CD4-positive, alpha-beta memory T cell (primary cell): Measurements from ENCODE around the gene FSIP1. TPM values are rescaled to one million over a fixed set of nuclear protein-coding genes. Genes with fewer than 3 reads are reported as not detected.

ENCODE experiments used
- CTCF ChIA-PET: fragments of 350-600 bp; sonication (Branson Sonifier 250); formaldehyde crosslinking; loops from one replicate; lab custom pipeline; 2021; ENCODE audit warnings: inconsistent platforms; ENCODE audit not compliant: partially characterized antibody; lab: Charles Lee
- POLR2A ChIA-PET: fragments of 350-600 bp; sonication (Branson Sonifier 250); formaldehyde crosslinking; loops from one replicate; lab custom pipeline; 2021; ENCODE audit not compliant: partially characterized antibody; lab: Charles Lee
- DNase-seq, 5 donors: peaks; one replicate each; pipeline versions ENCODE4 v3.0.0 to v3.0.0-alpha.2; 2020 to 2022; ENCODE audit warnings: mixed read lengths in 1 of 5
- H3K27ac ChIP-seq: one replicate; pipeline ENCODE4 v1.7.0; 2013; ENCODE audit warnings: low read depth, low read length
- H3K27me3 ChIP-seq: 2 replicates; pipeline ENCODE4 v1.7.0; 2013; ENCODE audit warnings: mild to moderate bottlenecking, low read length, moderate library complexity; ENCODE audit not compliant: insufficient read depth
- H3K36me3 ChIP-seq: 2 replicates; pipeline ENCODE4 v1.7.0; 2013; ENCODE audit warnings: mild to moderate bottlenecking, low read length, moderate library complexity; ENCODE audit not compliant: insufficient read depth
- H3K4me1 ChIP-seq: 2 replicates; pipeline ENCODE4 v1.7.0; 2013; ENCODE audit warnings: mild to moderate bottlenecking, low read length, moderate library complexity; ENCODE audit not compliant: insufficient read depth
- H3K4me3 ChIP-seq, 2 donors: one replicate each; pipeline ENCODE4 v1.7.0; 2013; ENCODE audit warnings: low read length in 2 of 2, mild to moderate bottlenecking in 1 of 2
- H3K9me3 ChIP-seq, 2 donors: one replicate each; pipeline ENCODE4 v1.7.0; 2013; ENCODE audit warnings: low read length in 2 of 2, control low read depth in 1 of 2; ENCODE audit not compliant: control insufficient read depth in 1 of 2
- H3K27ac Mint-ChIP-seq, 7 donors: one replicate each; pipeline ENCODE4 v1.8.0; 2020 to 2021; ENCODE audit warnings: mixed read lengths in 7 of 7, mild to moderate bottlenecking in 6 of 7, inconsistent platforms in 3 of 7, moderate library complexity in 3 of 7
- H3K27me3 Mint-ChIP-seq, 2 donors: one replicate each; pipeline ENCODE4 v1.8.0; 2020 to 2021; ENCODE audit warnings: mixed read lengths in 2 of 2
- H3K36me3 Mint-ChIP-seq, 2 donors: one replicate each; pipeline ENCODE4 v1.8.0; 2020 to 2021; ENCODE audit warnings: mixed read lengths in 2 of 2, inconsistent platforms in 1 of 2, mild to moderate bottlenecking in 1 of 2
- H3K4me1 Mint-ChIP-seq, 4 donors: one replicate each; pipeline ENCODE4 v1.8.0; 2020 to 2021; ENCODE audit warnings: mixed read lengths in 4 of 4, mild to moderate bottlenecking in 1 of 4
- H3K4me3 Mint-ChIP-seq, 8 donors: one replicate each; pipeline ENCODE4 v1.8.0; 2020 to 2021; ENCODE audit warnings: mixed read lengths in 8 of 8, mild to moderate bottlenecking in 7 of 8, moderate library complexity in 6 of 8, inconsistent platforms in 3 of 8
- H3K9me3 Mint-ChIP-seq, 8 donors: one replicate each; pipeline ENCODE4 v1.8.0; 2020 to 2021; ENCODE audit warnings: mixed read lengths in 8 of 8, mild to moderate bottlenecking in 5 of 8, inconsistent platforms in 3 of 8, moderate library complexity in 1 of 8
- intact Hi-C: fragments of 100-400 bp; cut with micrococcal nuclease; formaldehyde crosslinking; loops from one replicate; pipeline ENCODE4 v1.15.1; 2023
- polyA plus RNA-seq, 2 donors: library from polyadenylated mRNA; unstranded; fragments of 300-500 nt; fragmentation: Illumina TruSeq; gene quantifications; one replicate each; pipeline ENCODE4 v1.2.3, GENCODE V29; 2021
- total RNA-seq, 2 experiments: library from RNA; stranded (reverse); gene quantifications; one replicate each; pipeline ENCODE4 v1.2.3, GENCODE V29; 2021

Gene FSIP1
- total and polyA plus RNA-seq, 4 experiments from 2014 or later = 0.47 to 1.6 (median 1.1) TPM

GRCh38 chr15:39624806-39625205 is 157.8 kb downstream of the FSIP1 start:
- Histone ChIP-seq H3K27ac (peak overlapping the region; percentile 70), H3K4me3 (no peak overlapping the region), H3K36me3 (no peaks in the 10 kb centered on the region), H3K4me1 (peaks cover 80% of the 10 kb centered on the region), H3K27me3 (no peaks in the 10 kb centered on the region), H3K9me3 (no peaks in the 10 kb centered on the region)
- Mint-ChIP-seq H3K4me3 (peak overlapping the region; percentile 76 to 91 (median 82)), H3K9me3 (peaks cover 0 to 4% (median under 1%) of the 10 kb centered on the region in 8 donors), H3K27ac (peak overlapping the region; percentile 98 to 100 (median 99)), H3K4me1 (peaks cover 66 to 89% (median 80%) of the 10 kb centered on the region in 4 donors), H3K36me3 (peaks cover 0 to 9% of the 10 kb centered on the region in 2 donors), H3K27me3 (no peaks in the 10 kb centered on the region)
- POLR2A ChIA-PET = interaction anchor here (0.8 to 6.1 kb wide), 22 partner anchors 9 to 1170 kb away, joined by 3 to 59 read pairs (median 8); partner anchors contain the start of genes FAM98B, FSIP1 and THBS1
- CTCF ChIA-PET = interaction anchor here (0.9 to 5.9 kb wide), 11 partner anchors 8 to 132 kb away, joined by 3 to 54 read pairs (median 4); partner anchors contain the start of gene THBS1
- intact Hi-C loops = loop anchor here (2.0 to 5.0 kb wide), 6 partner anchors 16 to 158 kb away; partner anchors contain the start of genes FSIP1 and THBS1
- DNase-seq = peak; percentile 78 to 90 (median 86)

GRCh38 chr15:39623529-39623931 is 159.1 kb downstream of the FSIP1 start:
- CTCF ChIA-PET = interaction anchor here (0.8 to 5.9 kb wide), 14 partner anchors 8 to 133 kb away, joined by 3 to 54 read pairs (median 6); no protein-coding TSS in a partner anchor
- no peak overlapping the region for H3K4me3 ChIP-seq

GRCh38 chr15:39622660-39623516 is 159.8 kb downstream of the FSIP1 start:
- peak overlapping the region in 7 of 8 donors; percentile 35 to 91 (median 76) for H3K4me3 Mint-ChIP-seq
- no peaks in the 10 kb centered on the region for H3K27me3 Mint-ChIP-seq
- POLR2A ChIA-PET = interaction anchor here (0.7 to 6.1 kb wide), 20 partner anchors 8 to 1168 kb away, joined by 3 to 59 read pairs (median 7); partner anchors contain the start of genes FAM98B, FSIP1 and THBS1
- H3K4me1 Mint-ChIP-seq = peaks cover 50 to 72% (median 64%) of the 10 kb centered on the region in 4 donors
- peaks cover 0 to 5% of the 10 kb centered on the region in 2 donors for H3K36me3 Mint-ChIP-seq
- CTCF ChIA-PET = interaction anchor here (0.8 to 5.9 kb wide), 17 partner anchors 8 to 134 kb away, joined by 3 to 54 read pairs (median 6); no protein-coding TSS in a partner anchor
- H3K9me3 Mint-ChIP-seq = peaks cover 0 to 4% (median under 1%) of the 10 kb centered on the region in 8 donors
- peak overlapping the region; percentile 98 to 100 (median 99) for H3K27ac Mint-ChIP-seq
- H3K4me3 ChIP-seq = no peak overlapping the region
- peak overlapping the region; percentile 70 for H3K27ac ChIP-seq
- no peaks in the 10 kb centered on the region for H3K27me3 ChIP-seq
- no peak for DNase-seq
- intact Hi-C loops = loop anchor here (5.0 kb wide), 1 partner anchor 39 kb away; no protein-coding TSS in a partner anchor
- H3K36me3 ChIP-seq = no peaks in the 10 kb centered on the region
- H3K9me3 ChIP-seq = no peaks in the 10 kb centered on the region
- H3K4me1 ChIP-seq = peaks cover 61% of the 10 kb centered on the region

More at GRCh38 chr15:39623529-39623931, 159.1 kb downstream of the FSIP1 start:
- Histone ChIP-seq H3K4me1 (peaks cover 67% of the 10 kb centered on the region), H3K9me3 (no peaks in the 10 kb centered on the region), H3K36me3 (no peaks in the 10 kb centered on the region), H3K27ac (peak overlapping the region; percentile 70), H3K27me3 (no peaks in the 10 kb centered on the region)
- Mint-ChIP-seq H3K27me3 (no peaks in the 10 kb centered on the region), H3K9me3 (peaks cover 0 to 4% (median under 1%) of the 10 kb centered on the region in 8 donors), H3K27ac (peak overlapping the region; percentile 98 to 100 (median 99)), H3K4me3 (peak overlapping the region in 7 of 8 donors; percentile 26 to 91 (median 76)), H3K4me1 (peaks cover 54 to 78% (median 69%) of the 10 kb centered on the region in 4 donors), H3K36me3 (peaks cover 0 to 5% of the 10 kb centered on the region in 2 donors)
- intact Hi-C loops = loop anchor here (5.0 kb wide), 1 partner anchor 39 kb away; no protein-coding TSS in a partner anchor
- POLR2A ChIA-PET = interaction anchor here (0.9 to 6.1 kb wide), 23 partner anchors 12 to 1169 kb away, joined by 3 to 59 read pairs (median 6); partner anchors contain the start of genes FAM98B, FSIP1 and THBS1
- peak; percentile 67 to 81 (median 75) for DNase-seq

GRCh38 chr15:39621976-39622375 is 160.7 kb downstream of the FSIP1 start:
- Mint-ChIP-seq H3K4me1 (peaks cover 44 to 64% (median 55%) of the 10 kb centered on the region in 4 donors), H3K27me3 (no peaks in the 10 kb centered on the region), H3K27ac (peak overlapping the region; percentile 1 to 99 (median 99)), H3K4me3 (no peak overlapping the region), H3K9me3 (peaks cover 0 to 4% (median under 1%) of the 10 kb centered on the region in 8 donors), H3K36me3 (peaks cover 0 to 5% of the 10 kb centered on the region in 2 donors)
- Histone ChIP-seq H3K9me3 (no peaks in the 10 kb centered on the region), H3K36me3 (no peaks in the 10 kb centered on the region), H3K4me3 (no peak overlapping the region), H3K27me3 (no peaks in the 10 kb centered on the region), H3K4me1 (peaks cover 52% of the 10 kb centered on the region), H3K27ac (no peak overlapping the region)
- no peak for DNase-seq
- CTCF ChIA-PET = interaction anchor here (0.8 to 5.9 kb wide), 9 partner anchors 9 to 164 kb away, joined by 3 to 54 read pairs (median 6); no protein-coding TSS in a partner anchor
- POLR2A ChIA-PET = interaction anchor here (1.0 to 6.1 kb wide), 4 partner anchors 14 to 153 kb away, joined by 3 to 59 read pairs (median 18); no protein-coding TSS in a partner anchor
- intact Hi-C loops = loop anchor here (5.0 kb wide), 1 partner anchor 40 kb away; no protein-coding TSS in a partner anchor

- no peak overlapping the region for H3K27ac ChIP-seq
- POLR2A ChIA-PET = interaction anchor here (1.0 to 6.1 kb wide), 2 partner anchors 13 to 37 kb away, joined by 3 to 59 read pairs; no protein-coding TSS in a partner anchor
- H3K9me3 ChIP-seq = no peaks in the 10 kb centered on the region
- H3K9me3 Mint-ChIP-seq = peaks cover 0 to 4% (median under 1%) of the 10 kb centered on the region in 8 donors
- H3K4me3 Mint-ChIP-seq = peak overlapping the region in 1 of 8 donors; percentile 8
- intact Hi-C loops = loop anchor here (5.0 kb wide), 1 partner anchor 41 kb away; no protein-coding TSS in a partner anchor
- H3K4me3 ChIP-seq = no peak overlapping the region
- H3K27me3 Mint-ChIP-seq = no peaks in the 10 kb centered on the region
- no peaks in the 10 kb centered on the region for H3K27me3 ChIP-seq
- H3K4me1 ChIP-seq = peaks cover 44% of the 10 kb centered on the region
- CTCF ChIA-PET = interaction anchor here (1.0 to 5.9 kb wide), 6 partner anchors 13 to 164 kb away, joined by 3 to 54 read pairs (median 8); no protein-coding TSS in a partner anchor
- DNase-seq = no peak
- H3K36me3 ChIP-seq = no peaks in the 10 kb centered on the region
- peaks cover 0 to 5% of the 10 kb centered on the region in 2 donors for H3K36me3 Mint-ChIP-seq
- H3K4me1 Mint-ChIP-seq = peaks cover 40 to 56% (median 47%) of the 10 kb centered on the region in 4 donors
- H3K27ac Mint-ChIP-seq = peak overlapping the region in 4 of 7 donors; percentile 11 to 65 (median 54)
Observed at GRCh38 chr15:39621210-39621609, 161.4 kb downstream of the FSIP1 start.

GRCh38 chr15:39618063-39618823 is 164.4 kb downstream of the FSIP1 start:
- Mint-ChIP-seq H3K36me3 (peaks cover 2 to 7% of the 10 kb centered on the region in 2 donors), H3K27me3 (no peaks in the 10 kb centered on the region), H3K27ac (peak overlapping the region in 2 of 7 donors; percentile 17 to 63), H3K4me1 (peaks cover 11 to 26% (median 20%) of the 10 kb centered on the region in 4 donors), H3K4me3 (no peak overlapping the region), H3K9me3 (peaks cover 3 to 14% (median 9%) of the 10 kb centered on the region in 8 donors)
- CTCF ChIA-PET = no interaction called here
- H3K27me3 ChIP-seq = no peaks in the 10 kb centered on the region
- no peaks in the 10 kb centered on the region for H3K9me3 ChIP-seq
- no peak overlapping the region for H3K27ac ChIP-seq
- no peaks in the 10 kb centered on the region for H3K36me3 ChIP-seq
- no peak for DNase-seq
- intact Hi-C loops = no loop called here
- no peak overlapping the region for H3K4me3 ChIP-seq
- peaks cover 14% of the 10 kb centered on the region for H3K4me1 ChIP-seq
- POLR2A ChIA-PET = interaction anchor here (1.5 kb wide), 1 partner anchor 11 kb away, joined by 4 read pairs; no protein-coding TSS in a partner anchor
